Epithelial cell of proximal tubule (primary cell): Measurements from ENCODE around the gene TEX53. TPM values are rescaled to one million over a fixed set of nuclear protein-coding genes. Genes with fewer than 3 reads are reported as not detected.

Experiments used
- DNase-seq: peaks from one replicate; pipeline ENCODE4 v3.0.0-alpha.2; 2011; ENCODE audit warnings: low read depth
- H3K4me3 ChIP-seq: 2 replicates; pipeline ENCODE4 v1.5.1; 2011; ENCODE audit warnings: low read depth, mild to moderate bottlenecking, low read length
- total RNA-seq: library from RNA; depleted of rRNA; stranded (reverse); fragments of >200 nt; gene quantifications from 2 replicates; pipeline ENCODE4 v1.2.3, GENCODE V29; 2015
- TF ChIP-seq, protein P1 (sequence below): conservative IDR thresholded peaks from 2 replicates; pipeline ENCODE4 v1.5.1; 2012; ENCODE audit warnings: low read depth, mild to moderate bottlenecking, low read length

Gene TEX53
- total RNA-seq, 1 donor from 2014 or later = not detected

DNA sequence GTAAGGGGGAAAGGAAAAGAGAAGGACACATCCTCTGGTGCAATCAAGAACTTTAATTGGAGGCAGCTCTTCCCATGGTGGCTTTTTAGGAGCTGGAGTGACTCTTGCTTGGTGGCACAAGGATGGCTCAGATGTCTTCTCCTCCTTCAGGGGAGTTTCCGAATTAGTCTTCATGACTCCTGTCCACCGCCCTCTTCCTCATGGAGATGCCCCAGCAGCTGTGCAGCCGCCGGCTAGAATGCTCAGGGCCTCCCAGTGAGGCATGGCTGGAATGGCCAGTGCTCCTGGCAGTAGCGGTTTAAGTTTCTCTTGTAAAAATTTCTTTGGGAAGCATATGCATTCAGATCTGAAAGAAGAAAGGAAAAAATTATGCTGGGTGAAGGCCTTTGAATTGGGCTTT, 8.8 kb upstream of the TEX53 start:
- no peak for DNase-seq

DNA sequence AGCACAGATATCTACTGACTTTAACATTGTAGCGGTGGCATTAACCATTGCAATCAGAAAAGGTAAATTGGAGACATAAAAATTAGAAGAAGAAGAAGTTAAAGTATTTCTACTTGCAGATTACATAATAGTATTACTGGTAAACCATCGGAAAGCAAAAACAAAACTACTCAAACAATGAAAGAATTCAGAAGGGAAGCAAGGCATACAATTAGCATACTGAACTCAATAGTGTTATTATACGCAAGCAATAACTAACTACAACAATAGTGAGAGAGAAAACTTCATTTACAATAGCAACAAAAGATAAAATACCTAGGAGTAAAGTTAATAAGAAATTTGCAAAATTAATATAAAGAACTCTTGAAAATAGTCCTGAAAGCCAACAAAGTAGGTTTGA, 6.6 kb upstream of the TEX53 start:
- no peak for DNase-seq
- TF ChIP-seq, protein P1, sequence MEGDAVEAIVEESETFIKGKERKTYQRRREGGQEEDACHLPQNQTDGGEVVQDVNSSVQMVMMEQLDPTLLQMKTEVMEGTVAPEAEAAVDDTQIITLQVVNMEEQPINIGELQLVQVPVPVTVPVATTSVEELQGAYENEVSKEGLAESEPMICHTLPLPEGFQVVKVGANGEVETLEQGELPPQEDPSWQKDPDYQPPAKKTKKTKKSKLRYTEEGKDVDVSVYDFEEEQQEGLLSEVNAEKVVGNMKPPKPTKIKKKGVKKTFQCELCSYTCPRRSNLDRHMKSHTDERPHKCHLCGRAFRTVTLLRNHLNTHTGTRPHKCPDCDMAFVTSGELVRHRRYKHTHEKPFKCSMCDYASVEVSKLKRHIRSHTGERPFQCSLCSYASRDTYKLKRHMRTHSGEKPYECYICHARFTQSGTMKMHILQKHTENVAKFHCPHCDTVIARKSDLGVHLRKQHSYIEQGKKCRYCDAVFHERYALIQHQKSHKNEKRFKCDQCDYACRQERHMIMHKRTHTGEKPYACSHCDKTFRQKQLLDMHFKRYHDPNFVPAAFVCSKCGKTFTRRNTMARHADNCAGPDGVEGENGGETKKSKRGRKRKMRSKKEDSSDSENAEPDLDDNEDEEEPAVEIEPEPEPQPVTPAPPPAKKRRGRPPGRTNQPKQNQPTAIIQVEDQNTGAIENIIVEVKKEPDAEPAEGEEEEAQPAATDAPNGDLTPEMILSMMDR = no peak
- no peak overlapping the region for H3K4me3 ChIP-seq

More for the DNA sequence above, 8.8 kb upstream of the TEX53 start:
- TF ChIP-seq, protein P1 = no peak
- H3K4me3 ChIP-seq = no peak overlapping the region

DNA sequence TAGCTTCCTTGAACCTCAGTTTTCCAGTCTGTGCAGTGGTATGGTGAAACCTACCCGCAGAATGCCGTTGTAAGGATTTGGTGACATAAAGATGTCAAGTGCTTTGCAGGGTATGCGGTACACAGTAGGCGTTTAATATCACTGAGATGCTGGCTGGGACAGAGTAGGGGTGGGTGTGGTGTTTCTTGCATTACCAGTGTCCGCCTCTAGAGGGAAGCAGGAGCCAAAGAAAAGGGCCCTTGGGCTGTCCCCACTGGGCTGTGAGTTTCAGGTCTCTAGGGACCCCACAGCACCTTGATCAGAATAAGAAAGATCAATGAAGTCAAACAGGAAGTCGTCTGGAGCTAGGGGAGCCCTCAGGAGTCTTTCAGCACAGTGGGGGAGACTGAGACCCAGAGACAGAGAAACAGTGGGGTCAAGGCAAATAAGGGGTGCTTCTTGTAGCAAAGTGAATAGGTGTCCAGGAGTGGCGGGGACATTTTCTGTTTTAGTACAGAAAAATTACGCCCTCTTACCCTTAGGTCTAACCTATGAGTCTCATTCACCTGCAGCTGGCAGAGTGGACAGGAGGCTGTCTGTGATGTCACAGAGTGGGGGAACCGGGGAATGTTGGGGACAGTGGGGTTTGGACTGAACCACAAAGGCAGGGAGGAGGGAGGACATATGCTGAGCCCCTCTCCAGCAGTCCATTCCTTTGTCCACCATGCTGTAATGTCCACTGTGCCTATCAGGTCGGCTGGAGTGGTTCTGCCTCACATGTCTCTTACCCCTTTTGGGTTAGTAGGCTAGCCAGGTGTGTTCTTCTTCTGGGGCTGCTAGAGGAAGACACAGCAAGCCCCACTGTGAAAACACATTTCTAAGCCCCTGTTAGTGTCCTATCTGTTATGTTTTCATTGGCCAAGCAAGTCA, 4.7 kb upstream of the TEX53 start:
- DNase-seq = no peak
- H3K4me3 ChIP-seq = no peak overlapping the region
- TF ChIP-seq, protein P1 = peak; percentile 86

DNA sequence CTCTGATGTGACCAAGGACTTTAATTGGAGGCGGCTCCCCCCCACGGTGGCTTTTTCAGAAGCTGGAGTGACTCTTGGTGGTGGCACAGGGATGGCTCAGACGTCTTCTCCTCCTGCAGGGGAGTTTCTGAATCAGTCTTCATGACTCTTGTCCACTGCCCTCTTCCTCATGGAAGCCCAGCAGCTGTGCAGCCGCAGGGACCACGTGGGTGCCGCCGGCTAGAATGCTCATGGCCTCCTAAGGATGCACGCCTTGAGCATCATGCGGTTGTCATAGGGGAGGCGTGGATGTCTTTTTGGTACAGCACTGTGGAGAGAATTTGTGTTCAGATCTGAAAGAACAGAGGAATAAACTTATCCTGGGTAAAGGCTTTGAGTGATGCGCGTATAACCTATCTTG, 1.3 kb downstream of the TEX53 start:
- no peak for DNase-seq
- H3K4me3 ChIP-seq = no peak overlapping the region
- TF ChIP-seq, protein P1 = no peak

DNA sequence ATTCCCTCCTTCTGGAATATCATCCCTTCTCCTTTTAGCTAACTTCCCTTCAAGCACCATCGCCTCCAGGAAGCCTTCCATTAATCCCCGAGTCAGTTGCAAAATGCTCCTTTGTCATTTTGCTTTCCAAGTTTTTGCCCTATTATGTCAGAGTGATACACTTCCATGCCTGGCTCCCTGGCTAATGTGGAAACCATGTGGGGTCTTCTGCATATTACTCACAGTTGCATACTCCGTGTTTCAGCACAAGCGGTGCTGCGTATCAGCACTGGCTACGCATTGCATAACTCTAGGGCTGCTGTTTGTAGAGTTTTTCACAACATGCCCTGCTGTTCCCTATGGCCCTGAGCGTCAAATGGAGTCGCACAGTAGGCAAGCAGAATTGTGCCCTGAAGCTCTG, 1.9 kb downstream of the TEX53 start:
- TF ChIP-seq, protein P1 = no peak
- no peak for DNase-seq
- H3K4me3 ChIP-seq = no peak overlapping the region

DNA sequence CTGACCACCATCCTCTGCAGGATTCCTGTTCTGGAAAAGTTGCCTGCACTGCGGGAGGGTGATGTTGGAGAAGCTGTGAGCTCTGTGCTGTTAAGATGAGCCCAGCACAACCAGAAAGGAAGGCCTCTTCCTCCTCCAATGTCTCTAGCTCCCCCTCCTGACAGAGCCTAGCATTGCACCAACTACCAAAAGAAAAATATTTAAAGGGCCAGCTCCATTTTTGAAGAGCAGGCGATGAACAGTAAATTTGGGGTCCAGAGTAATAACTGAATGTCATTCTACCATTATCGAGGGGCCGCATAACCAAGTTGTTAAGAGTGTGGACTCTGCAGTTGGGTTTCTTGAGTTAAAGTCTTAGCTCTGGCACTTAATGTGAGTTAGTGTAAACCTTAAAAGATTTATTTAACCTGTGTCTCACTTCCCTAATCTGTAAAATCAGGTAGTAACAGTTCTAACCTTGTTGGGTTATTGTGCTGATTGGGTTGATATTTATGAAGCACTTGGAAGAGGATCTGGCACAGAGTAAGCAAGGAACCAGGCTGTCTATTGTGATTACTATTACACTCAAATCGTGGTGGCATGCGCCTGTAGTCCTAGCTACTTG, 3.9 kb downstream of the TEX53 start:
- DNase-seq = no peak
- H3K4me3 ChIP-seq = no peak overlapping the region
- TF ChIP-seq, protein P1 = peak; percentile 97
